Activated effector memory CD4-positive, alpha-beta T cell treated with anti-CD3 and anti-CD28 coated beads, Interleukin-2, amount 50 U/mL, for 16 hours (primary cell): ENCODE results near the gene SFMBT2.
"Not testable (repeated sequence)": the region's sequence is repeated elsewhere in the genome, so short reads cannot be mapped to it uniquely, and the experiment has no call there.

ENCODE experiments used
- DNase-seq: peaks from one replicate; pipeline ENCODE4 v3.0.0-alpha.2; 2020

Gene SFMBT2

GRCh38 chr10:7400068-7400715, 10.6 kb downstream of the SFMBT2 start:
- DNase-seq: no peak

DNA sequence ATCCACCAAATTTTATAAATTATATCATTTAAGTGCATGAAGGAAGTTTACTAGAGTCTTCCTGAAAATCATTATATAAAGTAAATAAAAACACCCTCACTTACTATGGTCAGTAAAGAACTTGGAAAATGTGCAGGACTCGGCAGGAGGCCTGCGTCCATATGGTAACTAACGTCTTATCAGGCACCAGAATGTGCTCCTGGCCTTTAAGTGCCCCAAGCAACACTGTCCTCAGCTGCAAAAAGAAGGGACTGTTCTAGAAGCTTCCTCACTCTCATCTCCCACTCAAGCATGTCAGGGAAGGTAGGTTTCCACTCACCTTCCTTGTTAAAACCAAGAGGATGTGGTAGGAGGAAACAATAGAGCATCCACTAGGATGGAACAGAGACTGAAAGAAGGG, 11.3 kb downstream of the SFMBT2 start:
- no peak for DNase-seq

DNA sequence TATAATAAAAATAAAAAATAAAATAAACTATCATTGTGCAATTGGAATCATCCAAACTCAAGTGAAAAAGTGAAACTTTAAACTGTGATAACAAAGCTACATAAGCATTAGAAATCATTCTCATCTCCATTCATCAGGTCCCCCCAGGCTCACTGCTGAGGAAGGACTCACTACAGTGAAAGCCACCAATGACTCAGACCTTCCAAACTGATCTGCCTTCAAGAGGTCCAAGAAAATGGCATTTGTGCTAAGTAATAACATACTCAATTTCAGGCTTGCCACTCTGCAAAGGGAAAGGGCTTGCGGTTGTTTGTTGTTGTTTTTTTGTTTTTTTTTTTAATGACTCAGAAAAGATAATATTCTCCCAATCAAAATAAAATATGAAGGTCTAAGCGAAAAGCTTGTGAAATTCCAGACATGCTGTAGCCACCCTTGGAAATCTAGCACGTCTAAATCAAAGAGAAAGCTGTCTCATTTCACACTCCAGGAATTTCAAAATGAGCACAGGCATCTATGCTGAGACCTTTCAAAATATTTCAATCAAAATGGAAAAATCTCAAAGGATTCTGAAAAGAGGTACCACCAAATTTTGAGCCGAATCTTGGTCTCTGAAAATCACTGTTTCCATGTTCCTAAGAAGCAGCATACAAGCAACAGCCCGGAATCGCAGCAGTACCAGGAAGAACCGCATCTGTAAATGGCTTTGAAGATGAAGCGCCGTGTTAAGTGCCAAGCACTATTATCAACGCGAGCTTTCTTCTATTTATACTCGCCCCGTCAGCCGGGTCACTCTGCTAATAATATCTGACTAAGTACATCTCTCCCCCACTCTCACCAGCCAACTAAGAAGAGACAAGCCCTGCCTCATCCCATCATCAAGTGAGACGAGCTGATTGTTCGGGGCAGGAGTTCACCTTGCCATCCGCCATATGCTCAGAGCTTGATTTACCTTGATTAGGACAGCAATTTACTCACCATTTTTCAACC, 13.5 kb downstream of the SFMBT2 start:
- no peak for DNase-seq

DNA sequence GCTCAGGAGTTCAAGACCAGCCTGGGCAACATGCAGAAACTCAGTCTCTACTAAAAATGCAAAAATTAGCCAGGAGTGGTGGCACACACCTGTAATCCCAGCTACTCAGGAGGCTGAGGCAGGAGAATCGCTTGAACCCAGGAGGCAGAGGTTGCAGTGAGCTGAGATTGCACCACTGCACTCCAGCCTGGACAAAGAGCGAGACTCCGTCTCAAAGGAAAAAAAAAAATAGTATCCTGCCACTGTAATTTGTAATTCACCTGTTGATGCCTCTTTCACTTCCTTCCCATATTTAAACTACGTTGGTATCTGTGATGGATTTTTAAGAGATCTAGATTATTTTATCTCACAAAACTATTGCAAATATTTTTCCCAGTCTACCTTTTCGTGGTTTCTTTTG, 18.5 kb downstream of the SFMBT2 start:
- DNase-seq: not testable (repeated sequence)

DNA sequence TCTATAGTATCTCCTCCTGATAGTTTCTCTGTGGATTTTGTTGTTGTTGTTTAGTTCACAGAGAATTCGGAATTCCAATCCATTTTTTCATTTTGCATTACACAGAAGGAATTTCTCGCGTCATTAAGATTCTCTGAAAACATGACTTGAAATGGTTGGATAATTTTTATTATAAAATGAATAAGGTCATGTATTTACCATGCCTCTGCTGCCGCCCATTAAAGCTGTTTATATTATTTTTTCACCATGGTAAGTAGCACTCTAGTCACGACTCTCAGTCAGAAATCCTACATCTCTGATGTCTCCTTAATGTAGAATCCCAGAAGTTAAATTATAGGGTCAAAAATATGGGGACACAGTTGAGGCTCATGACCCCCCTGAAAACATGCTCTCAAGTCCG, 19.1 kb downstream of the SFMBT2 start:
- no peak for DNase-seq

DNA sequence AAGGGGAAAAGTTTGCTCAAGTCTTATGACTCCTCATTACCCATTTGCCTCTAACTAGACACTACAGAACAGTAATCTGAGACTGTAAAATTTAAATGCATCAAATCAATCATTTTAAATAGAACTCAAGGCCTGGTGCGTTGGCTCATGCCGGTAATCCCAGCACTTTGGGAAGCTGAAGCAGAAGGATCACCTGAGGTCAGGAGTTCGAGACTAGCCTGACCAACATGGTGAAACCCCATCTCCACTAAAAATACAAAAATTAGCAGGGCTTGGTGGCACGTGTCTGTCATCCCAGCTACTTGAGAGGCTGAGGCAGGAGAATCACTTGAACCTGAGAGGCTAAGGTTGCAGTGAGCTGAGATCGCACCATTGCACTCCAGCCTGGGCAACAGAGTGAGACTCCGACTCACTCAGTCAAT, 20.1 kb downstream of the SFMBT2 start:
- DNase-seq: not testable (repeated sequence)

GRCh38 chr10:7389844-7390243, 21.0 kb downstream of the SFMBT2 start:
- DNase-seq: no peak

GRCh38 chr10:7389346-7389745, 21.5 kb downstream of the SFMBT2 start:
- no peak for DNase-seq

DNA sequence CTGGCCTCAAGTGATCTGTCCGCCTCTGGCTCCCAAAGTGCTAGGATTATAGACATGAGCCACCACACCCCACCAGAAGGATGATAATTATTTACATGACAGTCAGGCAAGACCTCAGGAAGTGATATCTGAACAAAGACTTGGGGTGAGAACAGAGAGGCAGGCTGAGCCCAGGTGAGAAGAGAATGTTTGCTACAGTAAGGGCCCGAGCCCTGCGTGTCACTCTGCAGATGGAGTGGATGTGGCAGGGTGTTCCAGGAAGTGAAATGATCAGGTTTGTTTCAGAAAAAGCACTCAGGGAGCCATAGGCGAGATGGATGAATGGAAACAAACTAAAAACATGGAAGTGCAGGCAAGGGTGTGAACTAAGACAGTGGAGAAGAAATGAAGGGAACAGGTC, 22.2 kb downstream of the SFMBT2 start:
- peak; percentile 67 for DNase-seq

DNA sequence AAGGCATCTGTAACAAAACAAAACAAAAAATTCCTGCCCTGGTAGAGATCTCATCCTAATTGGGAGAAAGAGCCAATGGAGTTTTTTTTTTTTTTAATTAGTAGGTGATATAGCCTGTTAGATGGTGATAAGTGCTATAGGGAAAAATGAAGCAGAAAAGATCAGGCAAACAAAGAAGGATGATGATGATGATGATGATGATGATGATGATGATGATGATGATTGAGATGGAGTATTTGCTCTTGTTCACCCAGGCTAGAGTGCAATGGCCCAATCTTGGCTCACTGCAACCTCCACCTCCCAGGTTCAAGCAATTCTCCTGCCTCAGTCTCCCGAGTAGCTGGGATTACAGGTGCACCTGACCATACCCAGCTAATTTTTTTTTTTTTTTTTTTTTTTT, 22.7 kb downstream of the SFMBT2 start:
- DNase-seq: not testable (repeated sequence)

DNA sequence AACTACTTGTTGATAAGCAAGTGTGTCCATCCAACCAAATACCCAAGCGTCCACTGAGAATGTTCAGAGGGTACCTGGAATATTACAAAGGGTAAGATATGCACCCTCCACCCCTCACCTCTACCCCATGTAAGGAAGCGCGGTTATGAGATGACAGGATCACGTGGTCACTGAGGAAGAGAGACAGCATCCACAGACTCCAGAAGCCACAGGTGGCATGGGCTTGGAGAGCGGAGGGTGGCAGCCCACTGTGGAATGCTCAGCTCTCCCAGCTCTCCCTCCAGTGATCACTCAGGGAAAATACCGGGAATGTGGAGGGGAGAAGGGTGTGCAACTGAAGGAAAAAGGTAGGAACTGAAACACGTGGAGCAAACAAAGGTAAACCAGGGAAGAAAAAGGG, 25.7 kb downstream of the SFMBT2 start:
- no peak for DNase-seq

- DNase-seq: no peak
These were observed 27.4 kb downstream of the SFMBT2 start for GRCh38 chr10:7383442-7383841.

DNA sequence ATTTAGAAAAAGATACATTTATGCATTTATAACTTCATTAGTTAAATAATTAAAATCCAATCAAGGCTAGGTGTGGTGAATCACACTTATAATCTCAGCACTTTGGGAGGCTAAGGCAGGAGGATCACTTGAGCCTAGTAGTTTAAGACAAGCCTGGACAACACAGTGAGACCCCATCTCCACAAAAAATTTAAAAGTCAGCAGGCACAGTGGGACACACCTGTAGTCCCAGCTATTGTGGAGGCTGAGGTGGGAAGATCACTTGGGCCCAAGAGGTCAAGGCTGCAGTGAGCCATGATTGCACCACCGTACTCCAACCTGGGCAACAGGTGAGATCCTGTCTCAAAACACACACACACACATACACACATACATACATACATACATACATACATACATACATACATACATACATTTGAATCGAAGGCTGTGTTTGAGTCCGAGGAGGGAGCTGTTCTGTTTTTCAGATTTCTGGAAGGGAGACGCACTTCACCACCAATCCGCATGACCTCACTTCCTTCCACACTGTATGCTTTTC, 30.1 kb downstream of the SFMBT2 start:
- DNase-seq: no peak

DNA sequence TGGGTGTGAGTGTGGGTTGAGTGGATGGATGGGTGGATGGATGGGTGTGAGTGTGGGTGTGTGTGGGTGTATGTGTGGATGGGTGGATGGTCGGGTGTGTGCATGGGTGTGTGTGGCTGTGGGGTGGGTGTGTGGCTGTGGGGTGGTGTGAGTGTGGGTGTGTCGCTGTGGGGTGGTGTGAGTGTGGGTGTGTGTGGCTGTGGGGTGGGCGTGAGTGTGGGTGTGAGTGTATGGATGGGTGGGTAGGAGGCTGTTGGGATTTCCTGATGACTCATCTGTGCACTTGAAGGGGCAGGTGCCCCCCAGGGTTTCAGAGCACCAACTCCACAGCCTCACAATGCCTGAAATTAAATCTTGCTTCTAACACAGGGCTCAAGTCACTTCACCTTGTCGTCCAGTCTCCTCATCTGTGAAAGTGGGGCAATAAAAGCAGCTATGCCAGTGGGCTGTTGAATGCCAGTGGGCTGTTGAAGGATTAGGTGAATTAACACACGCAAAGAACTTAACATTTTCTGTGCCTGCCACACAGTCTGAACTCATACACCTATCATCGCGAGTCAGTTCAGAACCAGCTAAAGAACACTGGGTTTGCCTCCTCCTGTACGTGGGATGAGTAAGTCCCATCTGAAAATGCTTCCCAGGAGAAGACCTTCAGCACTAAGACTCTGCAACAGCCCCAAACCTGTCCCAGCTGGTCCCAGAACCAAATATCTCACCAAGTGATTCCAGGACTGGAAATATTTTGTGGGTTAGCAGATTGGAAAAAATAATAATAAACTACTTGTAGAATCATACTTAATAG, 32.0 kb downstream of the SFMBT2 start:
- DNase-seq: no peak

DNA sequence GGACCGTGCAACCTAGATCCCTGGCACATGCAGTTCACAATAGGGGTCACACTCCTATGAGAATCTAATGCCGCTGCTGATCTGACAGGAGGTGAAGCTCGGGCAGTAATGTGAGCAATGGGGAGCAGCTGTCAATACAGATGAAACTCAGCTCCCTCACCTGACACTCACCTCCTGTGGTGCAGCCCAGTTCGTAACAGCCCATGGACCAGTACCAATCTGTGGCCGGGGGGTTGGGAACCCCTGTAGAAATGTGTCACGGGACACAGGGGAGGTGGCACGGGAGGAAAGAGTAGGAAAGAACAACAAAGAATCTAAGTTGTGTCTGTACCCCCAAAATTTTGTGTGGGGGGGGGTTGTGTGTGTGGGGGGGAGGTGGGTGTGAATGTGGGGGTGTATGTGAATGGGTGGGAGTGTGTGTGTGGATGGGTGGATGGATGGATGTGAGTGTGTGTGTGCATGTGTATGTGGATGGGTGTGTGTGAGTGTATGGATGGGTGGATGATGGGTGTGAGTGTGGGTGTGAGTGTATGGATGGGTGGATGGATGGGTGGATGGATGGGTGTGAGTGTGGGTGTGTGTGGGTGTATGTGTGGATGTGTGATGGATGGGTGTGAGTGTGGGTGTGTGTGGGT, 33.1 kb downstream of the SFMBT2 start:
- DNase-seq: no peak

DNA sequence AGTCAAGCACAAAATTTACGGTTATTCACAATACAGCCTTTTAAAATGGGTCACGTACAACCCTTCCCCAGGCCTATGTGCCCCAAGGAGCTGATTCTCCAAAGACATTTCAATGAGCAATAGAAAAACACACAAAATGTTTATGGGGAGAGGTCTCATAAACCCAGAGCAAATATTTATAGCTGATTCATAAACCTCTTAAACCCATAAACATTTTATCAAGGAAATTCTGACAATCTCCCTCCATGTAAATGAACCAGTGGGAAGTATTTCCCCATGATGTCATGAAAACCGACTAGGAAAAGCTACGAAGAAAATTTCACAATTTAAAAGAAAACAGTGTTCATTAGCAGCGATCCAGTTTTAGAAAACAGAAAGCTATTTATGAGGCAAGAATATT, 36.0 kb downstream of the SFMBT2 start:
- DNase-seq: no peak

DNA sequence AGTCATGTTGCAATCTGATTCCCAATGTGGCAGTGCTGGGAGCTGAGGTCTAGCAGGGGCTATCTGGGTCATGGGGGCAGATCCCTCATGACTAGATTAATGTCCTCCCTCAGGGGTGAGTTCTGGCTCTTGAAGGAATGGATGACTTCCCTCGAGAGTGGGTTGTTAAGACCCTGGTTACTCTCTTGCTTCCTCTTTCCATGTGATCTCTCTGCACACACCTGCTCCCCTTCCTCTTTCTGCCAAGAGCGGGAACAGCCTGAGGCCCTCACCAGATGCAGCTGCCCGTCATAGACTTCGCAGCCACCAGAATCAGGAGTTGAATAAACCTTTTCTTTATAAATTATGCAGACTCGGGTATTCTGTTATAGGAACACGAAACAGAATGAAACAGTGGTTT, 37.8 kb downstream of the SFMBT2 start:
- no peak for DNase-seq

- no peak for DNase-seq
These were observed 38.3 kb downstream of the SFMBT2 start for GRCh38 chr10:7372504-7372903.

DNA sequence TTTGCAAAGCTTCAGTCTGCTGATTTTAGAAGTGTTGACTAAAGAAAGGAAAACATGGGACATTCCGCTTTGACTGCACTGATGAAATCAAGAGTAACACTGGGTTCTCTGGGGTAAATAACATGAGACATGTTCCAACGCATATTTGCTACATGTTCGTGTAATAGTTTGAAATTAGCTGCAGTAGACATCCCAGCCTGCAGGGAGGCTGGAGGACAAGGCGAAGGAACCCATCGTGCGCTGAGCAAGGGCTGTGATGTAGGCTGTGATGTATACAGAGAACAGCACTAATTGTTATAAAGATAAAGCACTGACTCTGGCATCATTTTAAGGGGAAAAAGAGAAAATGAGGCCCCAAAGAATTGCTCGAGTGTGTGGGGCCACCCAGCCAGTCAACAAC, 40.3 kb downstream of the SFMBT2 start:
- no peak for DNase-seq

GRCh38 chr10:7365027-7365745, 45.6 kb downstream of the SFMBT2 start:
- DNase-seq: no peak

DNA sequence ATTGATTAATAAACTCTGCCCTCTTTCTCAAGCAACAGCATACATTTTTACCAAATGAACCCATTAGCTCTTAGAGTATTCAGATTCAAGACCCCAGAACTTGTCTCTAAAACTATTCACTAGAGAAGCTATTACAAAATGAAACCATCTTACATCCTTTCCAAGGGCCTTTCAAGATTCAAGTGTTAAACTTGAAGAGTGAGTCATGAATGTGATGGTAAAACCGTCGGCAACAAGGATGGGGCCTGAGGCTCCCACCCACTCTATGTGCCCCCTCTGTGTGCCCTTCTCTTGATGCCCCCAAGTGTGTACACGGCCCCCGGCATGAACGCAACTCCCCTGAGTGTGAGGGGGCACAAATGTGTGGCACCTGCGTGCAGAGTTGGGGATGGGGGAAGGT, 46.4 kb downstream of the SFMBT2 start:
- DNase-seq: no peak

DNA sequence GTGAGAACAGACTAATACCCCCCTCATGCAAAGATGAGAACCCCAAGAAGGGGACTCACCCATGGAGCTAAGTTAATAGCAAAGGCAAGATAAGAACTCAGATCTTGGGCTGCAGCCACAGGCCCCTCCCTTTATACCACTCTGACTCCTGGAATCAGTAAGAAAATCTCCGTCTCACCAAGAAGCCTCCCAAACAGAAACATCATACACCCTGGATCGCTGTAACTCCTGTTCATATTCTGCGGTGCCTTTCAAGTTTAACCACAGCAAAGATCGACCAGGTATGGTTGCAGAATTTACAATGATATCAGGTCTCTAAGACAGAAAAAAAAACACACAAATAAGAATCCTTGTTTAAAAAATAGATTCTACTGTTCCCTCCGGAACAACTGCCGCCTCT, 47.1 kb downstream of the SFMBT2 start:
- DNase-seq: no peak
